ENCODE measurements around the gene FAT2.

DNA sequence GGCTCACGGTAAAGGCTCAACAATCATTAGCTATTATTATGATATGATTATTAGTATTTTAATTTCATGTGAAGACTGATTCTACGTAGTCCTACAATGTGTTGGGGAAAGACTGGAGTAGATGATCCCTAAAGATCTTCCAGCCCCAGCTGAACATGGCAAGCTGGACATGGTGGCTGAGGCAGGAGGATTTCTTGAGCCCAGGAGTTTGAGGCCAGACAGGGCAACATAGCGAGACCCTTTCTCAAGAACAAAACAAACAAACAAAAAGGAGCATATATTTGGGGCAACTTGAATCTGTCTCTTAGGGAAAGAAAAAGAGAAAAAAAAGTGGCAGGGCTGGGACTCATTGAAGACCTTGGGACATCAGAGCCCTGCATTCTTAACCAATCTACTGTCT, 16.2 kb upstream of the FAT2 start:
- TF ChIP-seq, protein P1, sequence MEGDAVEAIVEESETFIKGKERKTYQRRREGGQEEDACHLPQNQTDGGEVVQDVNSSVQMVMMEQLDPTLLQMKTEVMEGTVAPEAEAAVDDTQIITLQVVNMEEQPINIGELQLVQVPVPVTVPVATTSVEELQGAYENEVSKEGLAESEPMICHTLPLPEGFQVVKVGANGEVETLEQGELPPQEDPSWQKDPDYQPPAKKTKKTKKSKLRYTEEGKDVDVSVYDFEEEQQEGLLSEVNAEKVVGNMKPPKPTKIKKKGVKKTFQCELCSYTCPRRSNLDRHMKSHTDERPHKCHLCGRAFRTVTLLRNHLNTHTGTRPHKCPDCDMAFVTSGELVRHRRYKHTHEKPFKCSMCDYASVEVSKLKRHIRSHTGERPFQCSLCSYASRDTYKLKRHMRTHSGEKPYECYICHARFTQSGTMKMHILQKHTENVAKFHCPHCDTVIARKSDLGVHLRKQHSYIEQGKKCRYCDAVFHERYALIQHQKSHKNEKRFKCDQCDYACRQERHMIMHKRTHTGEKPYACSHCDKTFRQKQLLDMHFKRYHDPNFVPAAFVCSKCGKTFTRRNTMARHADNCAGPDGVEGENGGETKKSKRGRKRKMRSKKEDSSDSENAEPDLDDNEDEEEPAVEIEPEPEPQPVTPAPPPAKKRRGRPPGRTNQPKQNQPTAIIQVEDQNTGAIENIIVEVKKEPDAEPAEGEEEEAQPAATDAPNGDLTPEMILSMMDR (conservative IDR thresholded peaks at IDR 0.05; ENCODE audit: low read length), result no peak
- TF ChIP-seq EZH2phosphoT487 (IDR thresholded peaks at IDR 0.05; ENCODE audit: borderline replicate concordance, low read depth, low read length), result no peak

Measured in OCI-LY7 (cell line).